Skin of body (tissue), 2 donors: ENCODE results near the gene ARHGEF4. TPM values are rescaled to one million over a fixed set of nuclear protein-coding genes. Genes with fewer than 3 reads are reported as not detected.

ENCODE experiments used
- DNase-seq: peaks from one replicate; lab custom pipeline; 2025; lab: John Stamatoyannopoulos, UW
- total RNA-seq: library from RNA; depleted of rRNA; stranded (reverse); fragments of >200 nt; gene quantifications from one replicate; pipeline ENCODE4 v1.2.3, GENCODE V29; 2014

Gene ARHGEF4
- total RNA-seq, 1 donor from 2014 or later, result 19.9 TPM

DNA sequence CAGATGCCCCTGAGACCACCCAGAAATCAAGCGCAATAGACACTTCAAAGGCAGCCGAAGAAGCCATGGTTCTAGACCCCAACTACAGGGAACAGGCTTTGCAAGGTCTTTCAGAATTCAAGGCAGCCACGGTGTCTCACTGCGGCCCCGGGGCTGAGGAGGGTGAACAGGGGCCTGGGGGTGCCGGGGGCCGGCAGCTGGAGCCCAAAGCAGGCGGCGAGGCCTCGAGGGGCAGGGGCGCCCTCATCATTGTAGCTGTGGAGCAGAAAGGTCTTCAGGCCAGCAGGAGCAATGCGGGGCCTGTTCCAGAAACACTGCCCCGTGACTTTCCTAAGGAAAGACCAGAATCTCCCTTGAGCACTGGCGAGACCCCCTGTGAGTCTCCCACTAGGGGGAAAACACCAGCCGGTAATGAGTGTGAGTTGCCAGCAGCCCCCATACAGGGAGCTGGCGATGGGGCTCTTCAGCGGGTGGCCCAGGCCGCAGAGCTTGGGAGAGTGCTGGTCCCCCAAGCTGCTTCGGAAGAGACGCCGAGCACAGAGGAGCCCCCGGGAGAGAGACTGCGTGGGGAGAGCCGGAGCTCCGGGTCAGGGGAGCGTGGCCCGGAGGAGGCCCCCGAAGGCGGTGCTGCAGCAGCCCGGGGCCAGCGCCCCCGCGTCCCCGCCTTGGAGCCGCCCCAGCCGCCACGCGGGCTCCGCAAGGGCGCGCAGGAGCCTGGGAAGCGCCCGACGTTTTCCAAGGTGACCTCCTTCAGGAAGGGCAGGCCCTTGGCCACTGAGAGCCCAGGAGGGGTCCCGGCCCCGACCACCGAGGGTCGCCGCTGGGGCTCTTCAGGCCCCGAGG is 79.1 kb downstream of the ARHGEF4 start:
- DNase-seq, result no peak

DNA sequence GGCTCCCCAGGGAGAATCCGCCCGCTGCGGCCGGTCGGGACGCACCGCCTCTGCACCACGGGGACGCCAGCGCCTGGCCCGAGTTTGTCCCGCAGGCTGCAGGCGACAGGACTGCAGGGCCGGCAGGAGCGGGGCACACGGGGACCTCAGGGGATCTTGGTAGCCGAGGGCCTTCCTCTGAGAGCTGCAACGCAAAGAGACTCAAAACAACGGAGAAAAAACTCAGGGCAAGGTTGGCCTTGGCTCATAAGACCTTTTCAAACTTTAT is 79.7 kb downstream of the ARHGEF4 start:
- DNase-seq, result no peak

DNA sequence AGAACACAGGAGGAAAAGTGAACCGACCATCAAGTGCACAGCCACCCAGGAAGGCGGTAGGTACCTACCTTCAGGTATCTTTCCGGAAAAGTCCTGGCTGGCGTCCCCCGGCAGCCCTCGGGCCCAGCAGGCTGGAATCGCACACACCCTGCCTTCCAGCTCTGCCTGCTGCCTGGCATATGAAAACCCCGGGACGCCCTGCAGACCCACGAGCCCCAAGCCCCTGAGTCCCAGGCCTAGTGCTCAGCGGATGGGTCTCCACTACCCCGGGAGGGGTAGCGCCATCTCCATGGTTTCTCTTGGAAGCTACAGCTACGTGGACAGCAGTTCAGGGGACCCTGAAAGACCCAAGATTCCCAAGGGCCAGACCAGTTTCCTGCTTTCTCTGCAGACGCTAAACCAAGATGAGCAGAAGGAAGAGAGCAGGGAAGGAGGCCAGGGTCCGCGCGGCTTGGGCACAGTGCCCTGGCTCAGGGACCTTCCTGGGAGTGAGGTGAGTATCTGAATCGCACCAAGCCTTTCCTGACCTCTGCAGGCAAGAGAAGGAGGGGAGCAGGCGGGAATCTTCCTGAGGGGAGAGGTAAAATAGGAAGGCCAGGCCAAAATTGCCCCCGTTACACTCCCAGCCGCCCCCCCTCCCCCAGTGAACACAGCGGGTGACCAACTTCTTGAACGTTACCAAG is 80.4 kb downstream of the ARHGEF4 start:
- no peak for DNase-seq

DNA sequence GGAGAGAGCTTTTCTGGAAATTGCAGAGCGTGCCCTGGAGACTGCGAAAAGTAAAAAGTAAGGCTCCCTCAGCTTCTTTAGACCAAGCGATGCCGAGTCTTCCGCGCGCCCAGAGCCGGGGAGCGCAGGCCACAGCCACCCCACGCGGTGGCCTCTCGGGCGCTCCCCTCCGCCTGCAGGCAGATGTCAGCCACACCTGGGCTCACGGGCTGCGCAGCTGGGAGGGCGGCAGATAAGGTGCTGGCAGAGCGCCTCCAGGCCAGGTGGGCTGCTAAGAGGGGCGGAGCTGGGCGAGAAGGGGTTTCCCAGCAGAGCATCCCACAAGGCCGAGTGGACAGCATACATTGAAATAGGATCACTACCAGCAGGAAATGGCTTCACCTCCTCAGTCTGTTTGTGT is 81.7 kb downstream of the ARHGEF4 start:
- DNase-seq, result no peak

DNA sequence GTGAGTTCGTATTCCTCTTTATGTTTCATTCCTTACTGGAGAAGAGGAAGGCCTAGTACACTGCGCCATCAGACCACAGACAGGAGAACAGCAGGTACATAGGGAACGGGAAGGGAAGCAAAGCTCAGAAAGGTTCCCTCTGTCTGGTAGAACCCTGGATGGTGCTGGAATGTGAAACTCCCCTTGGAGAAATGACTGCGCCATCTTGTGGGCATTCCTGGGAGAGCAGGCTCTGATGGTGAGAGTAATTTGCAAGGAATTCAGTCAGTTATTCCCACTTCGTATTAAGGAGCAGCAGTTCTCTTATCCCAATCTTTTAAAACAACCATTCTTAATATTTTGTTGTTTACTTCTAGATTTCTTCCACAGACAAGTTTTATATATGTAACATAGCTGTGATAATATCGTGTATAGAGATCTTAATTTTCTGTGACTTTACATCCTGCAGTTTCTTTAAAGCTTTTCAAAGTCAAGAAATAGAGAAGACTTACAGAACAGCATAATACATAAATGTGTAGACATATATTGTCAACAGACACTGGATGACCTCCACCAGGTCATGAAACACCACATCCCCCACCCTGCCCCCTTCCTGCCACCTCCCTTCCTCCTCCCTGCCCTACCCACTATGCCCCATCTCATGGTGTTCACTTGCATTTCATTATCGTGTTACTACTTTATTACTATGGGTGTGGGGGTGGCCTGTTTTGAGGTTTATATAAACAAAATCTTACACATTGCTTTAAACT is 83.9 kb downstream of the ARHGEF4 start:
- peak; percentile 25 for DNase-seq

DNA sequence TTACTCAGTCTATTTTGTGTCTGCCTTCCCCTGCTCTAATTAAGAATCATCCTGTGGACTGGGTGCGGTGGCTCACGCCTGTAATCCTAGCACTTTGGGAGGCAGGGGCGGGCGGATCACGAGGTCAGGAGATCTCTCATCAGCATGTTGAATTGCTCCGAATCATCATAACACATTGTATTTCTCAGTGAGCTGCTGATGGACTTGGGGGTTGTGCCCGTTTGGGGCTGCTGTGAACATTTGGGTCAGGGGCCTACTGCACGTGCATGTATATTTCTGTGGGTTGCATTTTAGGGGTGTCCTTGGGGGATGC is 84.4 kb downstream of the ARHGEF4 start:
- no peak for DNase-seq

DNA sequence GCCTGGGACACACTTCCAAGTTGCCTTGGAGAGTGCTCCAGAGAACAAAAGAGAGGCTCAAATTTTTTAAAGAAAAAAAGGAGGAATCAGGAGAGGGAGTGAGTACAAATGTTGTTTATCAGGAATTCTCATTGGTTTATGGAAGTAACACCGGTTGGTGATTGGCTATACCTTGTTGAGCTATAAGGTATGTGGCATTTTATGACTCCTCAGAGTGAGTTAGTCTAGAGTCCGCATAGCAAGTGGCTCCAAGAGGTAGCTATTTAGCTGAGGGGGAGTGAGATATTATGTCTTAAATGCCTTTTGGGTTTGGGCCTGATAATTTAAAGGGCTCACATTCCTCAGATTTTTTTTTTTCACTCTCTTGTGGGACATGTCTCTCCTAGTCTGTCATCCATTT is 85.7 kb downstream of the ARHGEF4 start:
- no peak for DNase-seq

DNA sequence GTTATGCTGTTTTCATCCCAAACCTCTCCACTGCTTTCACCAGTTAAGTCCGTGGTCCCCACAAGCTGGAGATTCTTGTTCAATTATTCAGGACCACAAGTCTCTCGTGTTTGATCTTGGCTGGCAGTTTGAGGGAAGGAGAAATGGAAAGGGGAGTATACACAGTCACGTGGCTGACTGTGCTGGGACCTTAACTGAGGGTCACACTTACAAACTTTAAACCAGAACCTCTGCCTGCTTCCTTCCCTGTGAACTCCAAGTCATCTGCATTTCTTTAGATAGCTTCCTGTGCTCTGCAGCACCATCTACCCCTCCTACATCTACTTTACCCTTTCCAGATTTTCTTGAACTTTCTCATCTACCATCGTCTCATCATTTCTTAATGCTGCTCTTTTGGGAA is 91.7 kb downstream of the ARHGEF4 start:
- no peak for DNase-seq

DNA sequence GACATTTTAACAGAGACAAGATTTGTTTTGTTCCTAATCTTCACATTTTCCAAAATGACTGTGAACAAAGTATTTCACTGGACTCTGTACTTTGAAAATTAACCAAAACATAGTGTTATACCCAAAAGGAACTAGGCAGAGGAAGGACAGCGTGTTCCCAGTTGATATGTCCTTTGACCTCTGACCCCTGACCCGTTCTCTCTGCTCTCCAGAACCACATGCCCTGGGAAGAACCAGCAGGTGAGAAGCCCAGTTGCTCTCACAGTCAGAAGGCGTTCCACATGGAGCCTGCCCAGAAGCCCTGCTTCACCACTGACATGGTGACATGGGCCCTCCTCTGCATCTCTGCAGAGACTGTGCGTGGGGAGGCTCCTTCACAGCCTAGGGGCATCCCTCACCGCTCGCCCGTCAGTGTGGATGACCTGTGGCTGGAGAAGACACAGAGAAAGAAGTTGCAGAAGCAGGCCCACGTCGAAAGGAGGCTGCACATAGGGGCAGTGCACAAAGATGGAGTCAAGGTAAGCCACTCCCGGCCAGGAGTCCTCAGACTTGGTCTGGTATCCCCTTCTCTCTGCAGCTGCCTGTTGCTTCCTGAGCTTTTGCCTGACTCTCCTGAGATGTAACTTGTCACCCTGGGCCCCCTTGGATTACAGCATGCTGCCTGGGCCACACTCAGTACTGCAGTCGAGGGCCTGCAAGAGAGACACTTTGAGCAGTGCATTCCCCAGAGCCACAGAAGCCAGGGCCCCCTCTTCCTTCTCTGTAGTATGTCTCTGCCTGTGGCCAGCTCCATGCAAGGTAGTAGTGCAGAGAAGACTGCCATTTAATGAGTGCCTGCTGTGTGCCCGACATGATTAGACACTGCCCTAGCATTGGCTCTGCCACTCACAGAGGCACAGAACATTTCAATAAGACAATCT is 94.3 kb downstream of the ARHGEF4 start:
- DNase-seq, result no peak

DNA sequence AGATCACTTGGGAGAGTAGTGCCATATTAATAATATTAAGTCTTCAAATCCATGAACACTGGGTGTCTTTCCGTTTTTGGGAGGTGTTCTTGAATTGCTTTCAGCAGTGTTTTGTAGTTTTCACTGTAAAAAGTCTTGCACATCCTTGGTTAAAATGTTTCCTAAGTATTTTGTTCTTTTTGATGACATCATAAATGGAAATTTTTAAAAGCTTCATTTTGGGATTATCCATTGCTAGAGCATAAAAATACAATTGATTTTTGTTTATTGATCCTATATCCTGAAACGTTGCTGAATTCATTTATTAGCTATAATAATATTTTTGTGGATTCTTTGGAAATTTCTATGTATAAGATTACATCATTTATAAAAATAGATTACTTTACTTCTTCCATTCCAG is 96.8 kb downstream of the ARHGEF4 start:
- DNase-seq, result no peak

DNA sequence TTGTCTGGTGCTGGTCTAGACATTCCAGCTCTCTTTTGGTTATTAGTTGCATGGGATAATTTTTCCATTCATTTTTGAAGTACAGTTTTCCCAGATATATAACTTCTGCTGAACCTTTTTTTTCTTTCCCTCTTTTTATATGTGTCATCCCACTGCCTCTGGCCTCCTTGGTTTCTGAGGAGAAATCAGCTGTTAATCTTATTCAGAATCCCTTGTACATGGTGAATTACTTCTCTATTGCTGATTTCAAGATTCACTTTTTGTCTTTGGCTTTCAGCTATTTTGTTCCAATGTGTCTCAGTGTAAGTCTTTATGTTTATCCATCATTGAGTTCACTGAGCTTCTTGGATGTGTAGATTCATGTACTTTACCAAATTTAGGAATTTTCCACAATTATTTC is 99.7 kb downstream of the ARHGEF4 start:
- no peak for DNase-seq

DNA sequence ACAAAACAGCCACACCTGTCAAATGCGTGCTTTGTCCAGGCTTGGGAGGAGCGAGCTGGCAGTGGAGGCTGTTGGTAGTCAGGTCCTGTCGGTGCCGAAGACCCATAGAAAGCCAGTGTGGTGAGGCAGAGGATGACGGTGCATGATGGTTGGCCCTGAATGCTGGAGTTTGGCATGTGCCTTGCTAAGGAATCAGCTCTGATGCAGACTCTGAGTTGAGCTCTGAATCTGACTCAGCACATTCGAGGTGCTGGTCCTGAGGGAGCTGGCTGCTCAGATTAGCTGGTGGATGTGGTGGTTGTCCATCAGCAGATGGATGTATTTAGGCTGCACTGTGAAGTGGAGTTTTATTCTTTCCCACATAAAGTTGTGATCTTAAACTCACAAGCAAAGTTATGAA is 111.3 kb downstream of the ARHGEF4 start:
- no peak for DNase-seq

DNA sequence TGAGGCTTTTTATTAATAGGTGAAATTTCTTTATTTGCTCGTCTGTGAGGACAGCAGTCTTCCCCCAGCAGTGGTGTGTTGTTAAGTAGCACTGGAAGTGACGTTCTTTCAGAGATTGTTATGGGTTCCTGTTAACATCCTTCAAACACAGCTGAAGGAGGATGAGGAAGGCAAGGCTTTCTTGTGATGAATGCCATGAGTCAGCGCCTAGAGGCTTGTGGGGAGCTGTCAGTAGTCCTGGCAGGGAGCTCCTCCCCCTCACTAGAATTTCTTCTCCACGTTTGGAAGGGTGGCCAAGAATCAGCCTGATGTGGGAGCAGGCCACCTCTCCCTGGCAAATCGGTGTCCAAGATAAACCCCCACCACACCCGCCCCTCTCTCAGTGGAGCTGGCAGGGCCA is 113.2 kb downstream of the ARHGEF4 start:
- DNase-seq, result no peak

DNA sequence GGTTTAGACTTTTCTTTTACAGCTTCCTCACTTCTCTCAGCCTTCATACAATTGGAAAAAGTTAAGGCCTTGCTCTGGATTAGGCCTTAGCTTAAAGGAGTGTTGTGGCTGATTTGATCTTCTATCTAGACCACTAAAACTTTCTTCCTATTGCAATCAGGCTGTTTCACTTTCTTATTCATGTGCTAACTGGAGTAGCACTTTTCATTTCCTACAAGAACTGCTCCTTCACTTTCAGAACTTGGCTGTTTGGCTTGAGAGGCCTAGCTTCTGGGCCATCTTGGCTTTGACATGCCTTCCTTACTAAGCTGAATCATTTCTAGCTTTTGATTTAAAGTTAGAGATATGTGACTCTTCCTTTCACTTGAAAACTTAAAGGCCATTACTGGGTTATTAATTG is 114.3 kb downstream of the ARHGEF4 start:
- DNase-seq, result no peak

DNA sequence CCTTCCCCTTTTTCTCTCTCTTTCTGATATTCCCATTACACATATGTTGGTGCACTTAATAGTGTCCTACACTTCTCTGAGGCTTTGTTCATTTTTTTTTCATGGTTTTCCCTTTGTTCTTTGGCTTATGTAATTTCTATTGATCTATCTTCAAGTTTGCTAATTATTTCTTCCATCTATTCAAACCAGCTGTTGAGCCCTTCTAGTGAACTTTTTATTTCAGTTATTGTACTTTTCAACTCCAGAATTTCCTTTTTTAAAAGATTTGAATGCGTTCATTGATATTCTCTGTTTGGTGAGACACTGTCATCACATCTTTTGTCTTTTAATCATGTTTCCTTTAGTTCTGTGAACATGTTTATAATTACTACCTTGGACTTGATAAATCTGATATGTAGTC is 118.2 kb downstream of the ARHGEF4 start:
- no peak for DNase-seq

DNA sequence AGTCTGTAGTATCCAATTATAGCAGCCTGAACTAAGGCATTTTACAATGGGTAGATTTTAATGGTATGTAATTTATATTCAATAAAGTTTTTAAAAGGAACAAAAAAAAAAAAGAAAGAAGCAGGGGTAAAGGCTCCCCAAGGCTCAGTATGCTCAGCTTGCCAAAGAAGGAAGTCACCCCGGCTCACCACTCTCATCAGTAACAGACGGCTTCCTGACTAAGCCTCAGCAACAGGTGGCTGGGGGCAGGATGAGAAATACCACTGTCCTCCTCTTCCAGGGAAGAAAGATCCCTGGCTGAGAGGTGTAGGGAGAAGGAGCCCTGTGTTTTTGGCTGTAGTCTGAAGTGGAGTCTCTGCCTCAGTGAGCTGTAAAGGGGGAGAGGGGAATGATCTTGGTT is 121.2 kb downstream of the ARHGEF4 start:
- DNase-seq, result no peak

DNA sequence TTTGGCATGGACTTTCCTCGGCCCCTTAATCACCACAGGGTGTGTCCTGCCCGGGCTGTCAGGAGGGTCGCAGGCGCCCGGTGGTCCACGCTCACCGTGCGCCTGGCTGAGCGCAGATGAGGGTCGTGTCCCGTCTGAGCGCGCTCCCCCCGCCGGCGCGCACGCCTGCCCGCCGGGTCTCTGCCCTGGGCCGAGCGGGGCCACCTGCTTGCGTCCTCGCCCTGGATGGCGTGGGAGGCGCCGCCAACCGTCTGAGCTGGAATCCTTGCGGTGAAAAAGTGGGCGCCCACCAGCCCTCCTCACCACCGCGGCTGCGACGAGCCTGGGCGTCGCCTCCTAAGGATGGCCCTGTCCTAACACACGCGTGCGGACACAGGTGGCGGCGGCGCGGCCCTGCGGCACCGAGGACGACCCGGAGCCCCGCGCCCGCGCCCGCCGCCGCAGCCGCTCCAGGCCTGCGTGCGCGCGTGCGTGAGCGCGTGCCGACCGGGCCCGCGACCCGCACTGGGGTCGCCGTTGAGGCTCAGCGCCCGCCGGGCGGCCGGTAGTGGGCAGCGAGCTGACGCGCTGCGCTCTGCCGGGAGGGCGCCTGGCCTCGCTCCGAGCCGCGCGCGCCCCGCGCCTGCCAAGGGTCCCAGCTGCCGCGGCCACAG is 126.6 kb downstream of the ARHGEF4 start:
- DNase-seq, result no peak

DNA sequence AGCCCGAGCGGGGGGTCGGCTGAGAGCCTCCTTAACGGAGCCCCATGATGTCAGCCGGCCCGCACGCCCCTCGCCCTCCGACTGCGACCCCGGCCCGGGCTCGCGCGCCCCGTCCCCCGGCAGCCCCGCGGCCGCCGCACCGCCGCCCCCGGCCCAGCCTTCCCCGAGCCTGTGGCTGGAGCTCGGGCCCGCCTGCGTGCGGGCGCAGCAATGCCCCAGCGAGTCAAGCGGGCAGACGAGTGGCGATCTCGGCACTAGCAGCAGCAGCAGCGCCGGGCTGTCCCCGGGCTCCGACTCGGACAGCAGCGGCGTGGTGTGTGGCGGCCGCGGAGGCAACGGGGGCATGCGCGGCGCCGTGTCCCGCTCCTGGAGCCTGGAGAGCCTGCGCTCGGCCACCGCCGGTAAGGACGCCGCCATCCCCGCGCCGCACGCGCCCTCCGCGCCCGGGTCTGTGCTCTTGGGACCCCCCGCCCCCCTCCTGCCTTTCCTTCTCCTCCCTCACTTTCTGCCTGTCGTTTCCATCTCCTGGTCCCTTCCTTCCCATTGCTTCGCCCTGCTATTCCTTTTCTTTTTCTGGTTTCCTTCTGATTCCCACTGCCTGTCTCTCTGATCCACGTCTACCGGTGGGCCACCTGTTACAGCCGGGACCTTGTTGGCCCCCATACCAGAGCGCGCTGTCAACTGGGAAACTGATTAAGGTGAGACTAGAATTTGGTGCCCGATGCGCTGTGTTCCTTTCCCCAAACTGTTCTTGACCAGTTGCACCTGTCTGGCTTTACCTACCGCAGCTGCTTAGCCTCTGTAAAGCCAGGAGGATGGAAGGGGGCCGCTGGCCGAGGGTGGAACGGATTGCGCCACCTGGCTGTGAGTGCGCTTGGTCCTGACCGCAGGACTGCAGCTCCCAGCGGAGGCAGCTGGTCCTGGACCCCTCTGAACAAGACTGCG is 127.4 kb downstream of the ARHGEF4 start:
- no peak for DNase-seq

DNA sequence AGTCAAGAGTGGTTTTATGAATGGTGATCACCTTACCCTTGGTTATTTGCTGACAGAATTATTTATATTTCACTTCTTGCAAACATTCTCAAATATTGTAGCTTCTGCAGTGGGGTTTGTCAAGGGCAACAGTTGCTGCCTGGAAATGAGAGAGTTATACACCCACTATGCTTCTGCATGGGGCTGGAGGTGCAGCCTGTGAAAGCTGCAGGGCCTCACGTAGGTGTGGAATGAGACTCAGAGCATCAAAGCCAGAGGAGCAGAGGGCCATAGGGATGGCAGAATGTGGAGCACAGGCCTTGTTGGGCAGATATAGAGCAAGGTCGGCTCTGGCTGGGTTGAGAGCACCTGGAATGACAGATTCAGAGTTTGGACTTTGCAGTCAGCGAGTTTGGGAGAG is 128.2 kb downstream of the ARHGEF4 start:
- DNase-seq, result no peak

DNA sequence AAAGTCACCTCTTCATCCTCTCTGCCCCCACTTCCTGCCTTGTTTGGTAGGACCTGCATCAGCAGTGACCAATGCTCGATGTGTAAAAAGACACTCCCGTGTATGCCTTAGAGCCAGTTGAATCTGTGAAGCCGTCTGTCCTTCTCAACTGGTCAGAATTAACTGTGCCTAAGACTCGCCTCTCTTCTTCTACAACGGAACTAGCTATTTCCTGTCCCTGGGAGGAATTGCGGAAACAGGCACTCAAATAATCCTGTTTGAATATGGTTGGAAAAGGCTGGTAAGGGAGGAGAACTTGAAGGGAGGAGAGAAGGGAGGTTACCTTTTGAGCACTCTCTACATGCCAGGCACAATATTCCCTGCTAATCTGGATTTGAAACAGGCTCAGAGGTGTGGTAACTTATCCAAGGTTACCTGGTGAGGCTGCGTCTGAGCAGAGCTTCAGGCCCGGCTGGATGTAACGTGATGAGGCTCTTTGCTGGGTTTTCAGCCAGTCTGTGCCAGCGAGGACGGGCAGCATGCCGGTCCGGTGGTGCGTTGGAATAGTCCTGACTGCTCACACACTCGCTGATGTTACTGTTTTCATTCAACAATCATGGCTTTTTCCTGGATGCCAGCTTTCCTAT is 129.5 kb downstream of the ARHGEF4 start:
- no peak for DNase-seq
